GM18858 (cell line): ENCODE data around the gene CDH2.
"Not testable (repeated sequence)": the region's sequence is repeated elsewhere in the genome, so short reads cannot be mapped to it uniquely, and the experiment has no call there.

Source experiments
- ATAC-seq: cut with Tn5 transposase; IDR thresholded peaks from one replicate; pipeline ENCODE4 v1.9.1; 2021; ENCODE audit not compliant: unreplicated experiment

Gene CDH2

DNA sequence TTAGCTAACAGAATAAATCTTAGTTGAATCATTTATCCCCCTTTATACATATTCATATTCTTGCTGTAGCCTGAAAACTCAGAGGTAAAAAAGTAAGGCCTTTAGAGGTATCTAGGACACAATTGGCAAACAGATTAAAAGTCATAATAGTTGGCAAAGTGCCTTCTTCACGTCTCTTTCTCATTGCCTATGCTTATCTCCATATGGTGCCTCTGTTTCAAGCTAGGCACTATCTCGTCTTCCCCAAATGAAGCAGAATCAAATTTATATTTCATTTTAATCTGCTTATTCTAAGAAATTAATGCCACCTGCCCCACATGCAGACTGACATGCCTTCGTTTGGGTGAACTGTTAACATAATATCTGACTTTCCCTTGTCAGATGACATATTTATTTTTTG, 245.4 kb downstream of the CDH2 start:
- no peak for ATAC-seq

DNA sequence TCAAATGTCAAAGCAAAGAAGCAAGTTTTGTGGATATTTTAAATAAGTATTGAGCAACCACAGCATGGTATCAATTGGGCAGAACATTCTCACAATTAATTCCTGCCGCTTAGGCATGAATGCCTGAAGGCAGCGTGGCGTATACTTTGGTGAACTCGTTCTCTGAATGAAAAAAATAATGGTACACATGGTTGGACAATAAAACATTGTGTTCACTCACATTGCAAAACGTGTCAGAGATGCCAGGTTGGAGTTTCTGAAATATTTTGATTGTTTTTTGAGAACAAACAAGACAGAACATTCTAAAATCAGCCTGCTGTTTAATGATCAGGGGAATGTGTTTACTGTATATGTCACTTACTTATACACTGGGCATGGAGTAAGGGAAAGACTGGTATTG, 254.2 kb downstream of the CDH2 start:
- ATAC-seq: no peak

DNA sequence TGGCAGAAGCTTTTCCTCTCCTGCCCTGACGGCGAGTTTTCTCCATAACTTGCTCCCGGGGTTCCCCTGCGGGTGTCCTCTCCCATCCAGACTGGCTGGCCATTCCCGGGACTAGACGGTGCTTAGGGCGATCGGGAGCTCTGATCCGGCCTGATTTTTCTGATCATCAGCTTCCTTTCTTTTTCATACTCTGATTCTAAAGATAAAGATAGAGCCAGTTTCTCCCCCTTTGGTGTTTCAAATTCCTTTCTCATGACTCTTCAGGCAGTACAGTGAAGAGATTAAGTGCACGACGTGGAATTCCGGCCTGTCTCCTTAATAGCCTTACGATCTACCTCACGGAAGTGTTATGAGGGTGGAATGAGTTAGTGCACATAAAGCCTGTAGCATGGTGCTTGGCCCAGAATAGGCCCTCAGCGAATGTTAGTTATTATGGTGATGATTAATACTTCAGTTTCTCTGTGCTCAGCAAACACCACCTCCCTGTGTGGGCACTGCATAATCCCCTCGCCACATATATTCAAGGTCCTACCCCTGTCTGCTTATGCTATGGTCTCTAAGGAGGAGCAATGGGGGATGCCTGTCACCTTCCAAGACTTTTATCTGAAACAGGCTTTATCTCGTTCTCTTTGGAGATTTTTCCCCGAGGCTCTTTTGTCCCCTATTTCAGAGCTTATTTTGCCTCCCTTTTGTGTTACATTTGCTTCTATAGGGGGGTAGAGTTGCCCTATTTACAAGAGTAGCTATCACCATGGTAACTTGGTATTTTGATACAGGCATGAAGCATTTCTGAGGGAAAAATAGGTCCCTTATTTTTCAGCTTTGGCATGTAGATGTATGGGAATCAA, 254.8 kb downstream of the CDH2 start:
- ATAC-seq: no peak

DNA sequence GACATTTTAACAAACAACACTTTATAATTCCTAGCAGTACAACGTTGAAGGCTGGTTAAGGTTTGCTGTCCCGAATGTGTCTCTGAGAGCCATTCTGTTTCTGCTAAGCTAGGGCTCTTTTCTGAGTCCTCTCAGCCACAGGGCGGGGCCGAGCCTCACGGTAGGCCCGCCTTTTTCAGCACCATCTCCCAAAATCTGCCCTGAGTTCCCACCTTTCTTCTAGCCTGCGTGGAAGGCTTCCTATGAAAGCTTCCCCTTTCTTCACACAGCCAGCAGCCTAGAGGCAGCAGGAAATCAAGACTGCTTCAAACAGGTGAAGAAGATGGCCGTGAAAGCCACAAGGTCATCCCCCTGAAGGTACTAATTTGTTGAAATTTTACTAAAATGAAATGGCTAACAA, 255.5 kb downstream of the CDH2 start:
- ATAC-seq: no peak

DNA sequence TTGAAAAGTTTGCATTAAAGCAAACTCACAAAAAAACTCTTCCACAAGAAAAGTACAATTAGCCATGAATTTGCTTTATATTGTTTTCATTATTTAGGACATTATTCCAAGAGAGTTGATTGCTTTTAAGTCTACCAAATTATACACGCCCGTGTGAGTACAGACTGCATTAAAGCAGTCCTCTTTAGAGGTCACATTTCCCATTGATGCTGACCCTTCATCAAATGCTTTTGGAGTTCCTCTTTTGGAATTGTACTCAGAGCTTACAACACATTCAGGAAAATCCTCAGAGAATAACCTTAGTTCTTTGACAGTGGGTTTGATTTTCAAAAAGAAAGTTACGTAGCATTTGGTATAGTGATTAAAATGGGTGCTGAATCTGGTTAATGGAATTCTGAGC, 256.1 kb downstream of the CDH2 start:
- ATAC-seq: no peak

DNA sequence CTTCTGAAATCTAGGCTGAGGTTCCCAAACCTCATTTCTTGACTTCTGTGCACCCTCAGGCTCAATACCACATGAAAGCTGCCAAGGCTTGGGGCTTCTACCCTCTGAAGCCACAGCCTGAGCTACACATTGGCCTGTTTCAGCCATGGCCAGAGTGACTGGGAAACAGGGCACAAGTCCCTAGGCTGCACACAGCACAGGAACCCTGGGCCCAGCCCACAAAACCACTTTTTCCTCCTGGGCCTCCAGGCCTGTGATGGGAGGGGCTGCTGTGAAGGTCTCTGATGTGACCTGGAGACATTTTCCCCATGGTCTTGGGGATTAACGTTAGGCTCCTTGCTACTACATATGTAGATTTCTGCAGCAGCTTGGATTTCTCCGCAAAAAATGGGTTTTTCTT, 270.7 kb downstream of the CDH2 start:
- ATAC-seq: not testable (repeated sequence)

DNA sequence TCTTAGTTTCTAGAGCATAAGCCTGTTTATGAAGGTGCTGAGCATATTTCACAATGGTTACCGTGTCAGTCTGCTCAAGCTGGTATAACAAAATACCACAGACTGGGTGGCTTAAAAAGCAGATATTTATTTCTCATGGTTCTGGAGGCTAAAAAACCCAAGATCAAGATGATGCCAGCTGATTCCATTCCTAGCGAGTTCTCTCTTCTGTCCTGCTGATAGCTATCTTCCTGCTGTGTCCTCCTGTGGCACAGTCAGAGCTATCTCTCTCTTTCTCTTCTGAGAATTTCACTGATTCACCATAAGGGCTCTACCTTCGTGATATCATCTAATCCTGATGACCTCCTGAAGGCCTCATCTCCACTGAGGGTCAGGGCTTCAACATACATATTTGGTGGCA, 273.0 kb downstream of the CDH2 start:
- ATAC-seq: no peak

DNA sequence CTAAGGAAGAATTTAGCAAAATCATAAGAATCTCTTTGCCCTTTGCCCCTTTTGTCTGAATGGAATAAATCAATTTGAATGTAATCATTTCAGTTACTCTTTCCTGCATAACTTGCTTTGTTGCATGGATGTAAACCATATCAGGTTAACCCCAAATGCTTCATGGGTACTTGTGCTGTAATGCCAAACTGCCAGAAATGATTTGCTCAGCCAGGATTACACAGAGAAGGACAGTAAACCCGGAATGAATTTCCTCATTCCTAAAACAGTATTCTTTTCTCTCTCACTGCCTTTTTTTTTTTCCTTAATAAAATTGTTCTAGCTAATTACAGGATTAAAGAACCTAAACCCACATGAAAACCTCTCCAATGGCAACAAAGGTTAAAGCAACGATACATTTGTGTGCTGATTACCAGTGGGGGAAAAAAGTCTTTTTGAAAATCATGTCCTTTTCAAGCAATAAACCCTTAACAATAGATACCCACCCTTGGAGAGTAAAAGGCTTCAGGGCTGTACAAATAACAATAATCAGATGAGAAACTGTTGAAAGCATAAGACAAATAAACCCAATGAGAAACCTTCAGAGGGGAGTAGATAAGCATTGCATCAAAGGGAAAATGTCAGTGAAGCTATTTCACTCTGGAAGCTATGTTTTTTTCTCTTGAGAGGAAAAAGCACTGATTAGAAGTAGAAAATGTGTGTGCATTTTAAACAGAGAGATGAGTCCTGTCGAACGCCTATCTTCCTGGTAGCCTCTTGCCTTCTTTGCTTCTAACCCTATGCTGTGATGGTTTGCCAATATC, 275.3 kb downstream of the CDH2 start:
- ATAC-seq: no peak
